GM23248 (cell line): ENCODE measurements around the gene ZP4. TPM values are rescaled to one million over a fixed set of nuclear protein-coding genes. Genes with fewer than 3 reads are reported as not detected.

Source experiments
- DNase-seq: peaks from one replicate; pipeline ENCODE4 v3.0.0-alpha.2; 2015
- H2AFZ ChIP-seq: fragments of 200-600 bp; sonication (generic); 2 replicates; pipeline ENCODE4 v1.6.1; 2016; ENCODE audit warnings: antibody characterized with exemption
- H3F3A ChIP-seq: fragments of 200-600 bp; sonication (generic); 2 replicates; pipeline ENCODE4 v1.6.1; 2016; ENCODE audit warnings: mild to moderate bottlenecking, antibody characterized with exemption, mixed run types; ENCODE audit not compliant: insufficient read depth
- H3K27ac ChIP-seq: fragments of 200-600 bp; sonication (generic); 2 replicates; pipeline ENCODE4 v1.5.1; 2016; ENCODE audit warnings: mild to moderate bottlenecking
- H3K27me3 ChIP-seq: fragments of 200-600 bp; sonication (generic); replicated peaks from 2 replicates; pipeline ENCODE4 v1.6.1; 2016; ENCODE audit warnings: mild to moderate bottlenecking; ENCODE audit not compliant: insufficient read depth
- H3K36me3 ChIP-seq: fragments of 200-600 bp; sonication (generic); 2 replicates; pipeline ENCODE4 v1.6.1; 2016; ENCODE audit warnings: low read depth, mild to moderate bottlenecking
- H3K4me1 ChIP-seq: fragments of 200-600 bp; sonication (generic); 2 replicates; pipeline ENCODE4 v1.6.1; 2016; ENCODE audit warnings: mild to moderate bottlenecking; ENCODE audit not compliant: insufficient read depth
- H3K4me2 ChIP-seq: fragments of 200-600 bp; sonication (generic); one replicate; pipeline ENCODE4 v1.6.1; 2016; ENCODE audit warnings: mild to moderate bottlenecking; ENCODE audit not compliant: unreplicated experiment
- H3K4me3 ChIP-seq: fragments of 200-600 bp; sonication (generic); 2 replicates; pipeline ENCODE4 v1.5.1; 2016; ENCODE audit warnings: mild to moderate bottlenecking
- H3K79me2 ChIP-seq: fragments of 200-600 bp; sonication (generic); 2 replicates; pipeline ENCODE4 v1.6.1; 2016; ENCODE audit warnings: mild to moderate bottlenecking; ENCODE audit not compliant: insufficient read depth
- H3K9ac ChIP-seq: fragments of 200-600 bp; sonication (generic); 2 replicates; pipeline ENCODE4 v1.6.1; 2016; ENCODE audit warnings: mild to moderate bottlenecking
- H3K9me2 ChIP-seq: fragments of 200-600 bp; sonication (generic); 2 replicates; pipeline ENCODE4 v1.6.1; 2016; ENCODE audit warnings: mixed run types, mild to moderate bottlenecking, moderate library complexity; ENCODE audit not compliant: insufficient read depth
- H3K9me3 ChIP-seq: fragments of 200-600 bp; sonication (generic); one replicate; pipeline ENCODE4 v1.6.1; 2017; ENCODE audit warnings: low read depth
- H4K20me1 ChIP-seq: fragments of 200-600 bp; sonication (generic); 2 replicates; pipeline ENCODE4 v1.6.0; 2016; ENCODE audit not compliant: insufficient read depth
- EZH2 ChIP-seq: fragments of 200-600 bp; sonication (generic); IDR thresholded peaks from 2 replicates; pipeline ENCODE4 v1.6.1; 2018; ENCODE audit warnings: antibody characterized with exemption, mild to moderate bottlenecking; ENCODE audit not compliant: insufficient read depth, poor library complexity, severe bottlenecking
- EZH2phosphoT487 ChIP-seq: fragments of 200-600 bp; sonication (generic); IDR thresholded peaks from 2 replicates; pipeline ENCODE4 v1.6.1; 2018; ENCODE audit warnings: antibody characterized with exemption, moderate library complexity, mild to moderate bottlenecking, low read depth; ENCODE audit not compliant: insufficient read depth
- WGBS, 2 experiments: methylation state at CpG; one replicate each; pipeline ENCODE4 v1.1.6; 2015 to 2017; ENCODE audit warnings: low lambda C conversion rate in 2 of 2, low coverage in 1 of 2; ENCODE audit errors: missing lambda C conversion rate in 2 of 2; 5-methylcytosine and 5-hydroxymethylcytosine counted together
- in situ Hi-C: fragments of 300-500 bp; cut with MboI; formaldehyde crosslinking; loops from 2 replicates; pipeline ENCODE4 v1.15.0; 2020
- polyA plus RNA-seq: library from polyadenylated mRNA; unstranded; fragments of >200 nt; fragmentation: Nextera tagmentation; extraction: Ambion mirVana; gene quantifications from 2 replicates; pipeline ENCODE4 v1.2.1, GENCODE V29; 2016
- total RNA-seq: library from RNA; depleted of rRNA; stranded (reverse); fragments of >200 nt; shearing (Covaris generic); gene quantifications from 2 replicates; pipeline ENCODE4 v1.2.3, GENCODE V29; 2014

The ZP4 gene
- total and polyA plus RNA-seq, 2 experiments from 2014 or later = not detected

DNA sequence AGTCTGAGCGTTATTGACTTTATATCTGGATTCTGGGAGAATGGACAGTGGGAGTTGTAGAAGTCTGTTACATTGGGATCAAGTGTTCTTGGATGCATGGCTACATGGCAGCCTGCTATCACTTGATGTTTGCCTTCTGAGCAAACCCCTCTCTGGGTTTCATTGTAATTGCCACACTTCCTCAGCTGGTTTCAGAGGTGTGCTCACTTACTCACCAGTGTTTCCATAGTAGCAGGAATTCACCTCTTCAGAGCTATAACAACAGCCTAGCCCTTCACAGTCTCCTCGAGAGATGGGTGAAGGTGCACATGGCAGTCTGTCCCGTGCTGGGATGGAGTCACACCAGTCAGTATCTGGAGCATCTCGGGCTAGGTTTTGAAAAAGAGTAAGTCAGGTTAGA lies 2.6 kb downstream of the ZP4 start:
- no peak for DNase-seq
- no peaks in the 10 kb centered on the region for H3K4me1 ChIP-seq
- WGBS, 2 experiments = 5 to 8% methylated on average over 4 of the region's 4 CpGs
- in situ Hi-C loops = no loop called here
- no peak overlapping the region for H3K27ac ChIP-seq
- H3K9me3 ChIP-seq = no peaks in the 10 kb centered on the region
- H3K4me3 ChIP-seq = no peak overlapping the region
- H3K9ac ChIP-seq = no peak overlapping the region
- H3K9me2 ChIP-seq = no peaks in the 10 kb centered on the region
- TF ChIP-seq EZH2phosphoT487 (no peak), EZH2 (no peak)
- no peaks in the 10 kb centered on the region for H3K27me3 ChIP-seq
- no peaks in the 10 kb centered on the region for H3K36me3 ChIP-seq
- H4K20me1 ChIP-seq = no peaks in the 10 kb centered on the region
- no peaks in the 10 kb centered on the region for H3F3A ChIP-seq
- H3K79me2 ChIP-seq = no peaks in the 10 kb centered on the region
- H2AFZ ChIP-seq = no peak overlapping the region
- H3K4me2 ChIP-seq = no peak overlapping the region

DNA sequence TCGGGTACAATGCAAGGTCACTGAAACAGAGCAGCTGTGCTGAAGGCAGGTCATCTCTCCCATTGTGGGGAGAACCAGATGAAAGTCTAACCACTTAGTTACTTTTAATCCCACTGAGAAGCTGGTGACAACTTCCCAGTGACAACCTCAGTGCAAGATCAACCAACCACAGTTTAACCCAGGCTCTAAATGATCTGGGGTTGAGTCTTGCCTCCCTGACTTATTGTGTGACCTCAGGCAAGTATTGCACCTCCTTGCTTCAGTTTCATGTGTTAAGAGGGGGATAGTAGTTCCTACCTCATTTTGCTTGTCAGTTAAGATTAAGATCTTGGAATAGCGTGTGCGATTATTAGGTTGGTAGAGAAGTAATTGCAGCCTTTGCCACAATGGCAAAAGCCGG lies 3.2 kb downstream of the ZP4 start:
- no peak overlapping the region for H3K4me3 ChIP-seq
- H3K9me3 ChIP-seq = no peaks in the 10 kb centered on the region
- H4K20me1 ChIP-seq = no peaks in the 10 kb centered on the region
- no peaks in the 10 kb centered on the region for H3K9me2 ChIP-seq
- DNase-seq = no peak
- 48 to 49% methylated on average over 4 of the region's 4 CpGs for WGBS, 2 experiments
- no peak overlapping the region for H3K9ac ChIP-seq
- no peaks in the 10 kb centered on the region for H3K4me1 ChIP-seq
- H3K27me3 ChIP-seq = no peaks in the 10 kb centered on the region
- no peaks in the 10 kb centered on the region for H3K79me2 ChIP-seq
- H3F3A ChIP-seq = no peaks in the 10 kb centered on the region
- no peak overlapping the region for H2AFZ ChIP-seq
- in situ Hi-C loops = no loop called here
- TF ChIP-seq EZH2 = no peak
- TF ChIP-seq EZH2phosphoT487 = no peak
- no peak overlapping the region for H3K4me2 ChIP-seq
- H3K27ac ChIP-seq = no peak overlapping the region
- no peaks in the 10 kb centered on the region for H3K36me3 ChIP-seq

DNA sequence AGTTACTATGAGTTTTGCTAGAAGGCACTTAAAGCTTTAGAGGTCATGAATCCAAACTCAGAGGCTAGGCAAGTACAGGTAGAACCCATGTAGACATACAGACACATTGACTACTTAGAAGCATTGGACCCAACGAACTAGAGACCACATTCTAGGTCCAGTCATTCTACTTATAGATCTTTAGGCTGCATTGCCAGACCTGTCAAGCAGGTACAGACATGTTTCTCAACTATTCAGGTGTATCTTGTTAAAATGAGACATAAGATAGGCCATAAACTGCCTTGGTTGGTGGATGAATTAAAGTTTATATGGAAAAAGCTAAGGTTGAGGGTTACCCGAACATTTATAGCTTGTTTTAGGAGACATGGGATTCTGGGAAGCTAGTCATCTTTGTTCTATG lies 6.5 kb downstream of the ZP4 start:
- no peak overlapping the region for H3K27ac ChIP-seq
- no peaks in the 10 kb centered on the region for H3F3A ChIP-seq
- H3K4me2 ChIP-seq = no peak overlapping the region
- H2AFZ ChIP-seq = no peak overlapping the region
- H3K4me3 ChIP-seq = no peak overlapping the region
- H3K9me3 ChIP-seq = no peaks in the 10 kb centered on the region
- no peak overlapping the region for H3K9ac ChIP-seq
- TF ChIP-seq EZH2phosphoT487 (no peak), EZH2 (no peak)
- no peaks in the 10 kb centered on the region for H3K9me2 ChIP-seq
- no peaks in the 10 kb centered on the region for H3K36me3 ChIP-seq
- H3K79me2 ChIP-seq = no peaks in the 10 kb centered on the region
- DNase-seq = no peak
- in situ Hi-C loops = no loop called here
- WGBS, 2 experiments = 2 to 4% methylated on average over 2 of the region's 2 CpGs
- H3K4me1 ChIP-seq = no peaks in the 10 kb centered on the region
- H4K20me1 ChIP-seq = no peaks in the 10 kb centered on the region
- no peaks in the 10 kb centered on the region for H3K27me3 ChIP-seq

DNA sequence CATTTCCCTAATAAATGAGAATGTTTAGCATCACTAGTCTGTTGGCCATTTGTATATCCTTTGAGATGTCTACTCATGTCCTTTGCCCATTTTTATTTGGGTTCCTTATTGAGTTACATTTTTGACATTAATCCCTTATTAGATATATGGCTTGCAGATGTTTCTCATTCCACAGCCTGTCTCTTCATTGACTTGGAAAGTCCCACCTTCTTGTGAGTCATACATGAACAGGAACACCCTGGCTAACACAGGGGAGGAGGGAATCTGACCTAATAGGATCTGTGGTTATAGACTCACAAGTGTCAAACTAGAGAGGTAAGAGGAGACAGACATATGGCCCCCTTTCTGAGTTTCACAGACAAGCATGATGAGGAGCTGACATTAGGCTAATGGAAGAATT lies 11.5 kb downstream of the ZP4 start:
- no peak for DNase-seq
- no peak for TF ChIP-seq EZH2
- TF ChIP-seq EZH2phosphoT487 = no peak
- Histone ChIP-seq H4K20me1 (no peaks in the 10 kb centered on the region), H3K9me3 (no peaks in the 10 kb centered on the region), H3K27me3 (no peaks in the 10 kb centered on the region), H3K9ac (no peak overlapping the region), H3K4me3 (no peak overlapping the region), H3F3A (no peaks in the 10 kb centered on the region), H3K4me1 (no peaks in the 10 kb centered on the region), H3K79me2 (no peaks in the 10 kb centered on the region), H3K4me2 (no peak overlapping the region), H3K36me3 (no peaks in the 10 kb centered on the region), H3K27ac (no peak overlapping the region), H3K9me2 (no peaks in the 10 kb centered on the region), H2AFZ (no peak overlapping the region)
- in situ Hi-C loops = no loop called here

DNA sequence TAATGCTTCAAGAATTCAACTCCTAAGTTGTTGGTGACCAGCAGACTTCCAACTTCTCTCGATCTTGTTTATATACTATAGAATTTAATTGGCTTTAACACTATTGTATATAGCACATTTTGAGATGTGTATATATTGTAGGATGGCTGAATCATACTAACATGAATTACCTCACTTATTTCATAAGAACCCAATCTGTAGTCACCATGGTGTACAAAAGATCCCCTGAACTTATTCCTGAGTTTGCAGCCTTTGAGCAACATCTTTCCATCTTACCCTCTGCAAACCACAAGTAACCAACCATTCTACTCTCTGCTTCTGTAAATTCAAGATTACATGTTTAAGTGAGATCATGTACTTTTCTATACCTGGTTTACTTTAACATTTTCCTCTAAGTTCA lies 12.3 kb downstream of the ZP4 start:
- no peak overlapping the region for H3K4me3 ChIP-seq
- no peaks in the 10 kb centered on the region for H3K9me3 ChIP-seq
- H3K9me2 ChIP-seq = no peaks in the 10 kb centered on the region
- no peaks in the 10 kb centered on the region for H3K79me2 ChIP-seq
- no peak overlapping the region for H3K27ac ChIP-seq
- H3K9ac ChIP-seq = no peak overlapping the region
- WGBS, 2 experiments = 9 to 12% methylated on average over 1 of the region's 1 CpG
- H3K27me3 ChIP-seq = no peaks in the 10 kb centered on the region
- H3F3A ChIP-seq = no peaks in the 10 kb centered on the region
- no peak for DNase-seq
- no peaks in the 10 kb centered on the region for H3K4me1 ChIP-seq
- no peaks in the 10 kb centered on the region for H3K36me3 ChIP-seq
- H2AFZ ChIP-seq = no peak overlapping the region
- no peak overlapping the region for H3K4me2 ChIP-seq
- H4K20me1 ChIP-seq = no peaks in the 10 kb centered on the region
- in situ Hi-C loops = no loop called here
- TF ChIP-seq EZH2 (no peak), EZH2phosphoT487 (no peak)
